Tibial artery (tissue), 4 donors: ENCODE measurements around the gene FGGY.

Source experiments
- DNase-seq, 2 donors: peaks; one replicate each; pipeline ENCODE4 v3.0.0-alpha.2; 2019
- H3K27ac ChIP-seq, 2 donors: fragments of 200-600 bp; sonication (generic) in 1 of 2; 1 replicate in 1 of 2; 2 replicates in 1 of 2; pipeline ENCODE4 v1.5.1; 2018 to 2019; ENCODE audit warnings: mild to moderate bottlenecking in 1 of 2
- H3K27me3 ChIP-seq, 2 donors: fragments of 200-600 bp; sonication (generic) in 1 of 2; one replicate each; pipeline versions ENCODE4 v1.5.1 to v1.6.0; 2016 to 2019
- H3K36me3 ChIP-seq, 3 donors: fragments of 200-600 bp; sonication (generic) in 2 of 3; one replicate each; pipeline ENCODE4 v1.5.1; 2016 to 2019; ENCODE audit warnings: mild to moderate bottlenecking in 2 of 3
- H3K4me1 ChIP-seq, 4 donors: fragments of 200-600 bp; sonication (generic) in 2 of 4; 1 replicate in 3 of 4; 2 replicates in 1 of 4; pipeline ENCODE4 v1.5.1; 2016 to 2019
- H3K4me3 ChIP-seq, 2 donors: fragments of 200-600 bp; sonication (generic) in 1 of 2; 1 replicate in 1 of 2; 2 replicates in 1 of 2; pipeline ENCODE4 v1.5.1; 2018 to 2019; ENCODE audit warnings: mild to moderate bottlenecking in 2 of 2
- H3K9me3 ChIP-seq, 3 donors: fragments of 200-600 bp; sonication (generic) in 1 of 3; one replicate each; pipeline ENCODE4 v1.5.1; 2016 to 2019
- CTCF ChIP-seq, 2 experiments: fragments of 200-600 bp in 1 of 2; fragments of 450-650 bp in 1 of 2; IDR thresholded peaks; one replicate each; pipeline ENCODE4 v1.5.1; 2017 to 2019; ENCODE audit warnings: antibody characterized with exemption in 2 of 2, mild to moderate bottlenecking in 1 of 2, moderate library complexity in 1 of 2
- intact Hi-C: fragments of 100-400 bp; cut with DNase I; formaldehyde crosslinking; loops from one replicate; pipeline ENCODE4 v1.15.0; 2023; ENCODE audit warnings: low total_unique reads

Gene FGGY

GRCh38 chr1:59751801-59752200 is 454.9 kb downstream of the FGGY start:
- Histone ChIP-seq H3K36me3 (no peaks in the 10 kb centered on the region), H3K27me3 (no peaks in the 10 kb centered on the region), H3K27ac (no peak overlapping the region), H3K4me1 (peaks cover 0 to 16% (median 0%) of the 10 kb centered on the region in 4 donors), H3K4me3 (no peak overlapping the region), H3K9me3 (no peaks in the 10 kb centered on the region)
- DNase-seq = no peak
- TF ChIP-seq CTCF (IDR thresholded peaks at IDR 0.05) = no peak
- intact Hi-C loops = no loop called here

- intact Hi-C loops = no loop called here
- Histone ChIP-seq H3K4me1 (peaks cover 0 to 16% (median 0%) of the 10 kb centered on the region in 4 donors), H3K27me3 (no peaks in the 10 kb centered on the region), H3K4me3 (no peak overlapping the region), H3K36me3 (no peaks in the 10 kb centered on the region), H3K27ac (no peak overlapping the region), H3K9me3 (no peaks in the 10 kb centered on the region)
- DNase-seq = no peak
- TF ChIP-seq CTCF (IDR thresholded peaks at IDR 0.05) = no peak
These were observed 455.9 kb downstream of the FGGY start for GRCh38 chr1:59752556-59753414.

- no peak for DNase-seq
- no peaks in the 10 kb centered on the region for H3K9me3 ChIP-seq
- no peak overlapping the region for H3K27ac ChIP-seq
- intact Hi-C loops = no loop called here
- no peaks in the 10 kb centered on the region for H3K27me3 ChIP-seq
- H3K4me3 ChIP-seq = no peak overlapping the region
- TF ChIP-seq CTCF (IDR thresholded peaks at IDR 0.05) = no peak
- peaks cover 0 to 22% (median 4%) of the 10 kb centered on the region in 4 donors for H3K4me1 ChIP-seq
- no peaks in the 10 kb centered on the region for H3K36me3 ChIP-seq
These were observed 458.3 kb downstream of the FGGY start for GRCh38 chr1:59755069-59755685.

GRCh38 chr1:59757197-59757747 is 460.4 kb downstream of the FGGY start:
- no peaks in the 10 kb centered on the region for H3K36me3 ChIP-seq
- H3K27ac ChIP-seq = no peak overlapping the region
- TF ChIP-seq CTCF (IDR thresholded peaks at IDR 0.05) = no peak
- peaks cover 0 to 12% (median 4%) of the 10 kb centered on the region in 4 donors for H3K4me1 ChIP-seq
- intact Hi-C loops = no loop called here
- H3K9me3 ChIP-seq = no peaks in the 10 kb centered on the region
- H3K27me3 ChIP-seq = no peaks in the 10 kb centered on the region
- DNase-seq = no peak
- H3K4me3 ChIP-seq = no peak overlapping the region

- H3K9me3 ChIP-seq = no peaks in the 10 kb centered on the region
- DNase-seq = peak; percentile 85 to 91
- peak overlapping the region; percentile 26 to 30 for H3K4me3 ChIP-seq
- no peaks in the 10 kb centered on the region for H3K36me3 ChIP-seq
- peak overlapping the region; percentile 10 to 52 for H3K27ac ChIP-seq
- peak; percentile 96 to 98 for TF ChIP-seq CTCF (IDR thresholded peaks at IDR 0.05)
- intact Hi-C loops = loop anchor here (2.0 kb wide), 1 partner anchor 1021 kb away; no protein-coding TSS in a partner anchor
- no peaks in the 10 kb centered on the region for H3K27me3 ChIP-seq
- H3K4me1 ChIP-seq = peaks cover 0 to 6% (median 4%) of the 10 kb centered on the region in 4 donors
These were observed 462.4 kb downstream of the FGGY start for GRCh38 chr1:59759156-59759925.
